Heart left ventricle (tissue), 13 donors: ENCODE results near the gene ABHD12B.

Experiments
- POLR2A ChIP-seq, 2 donors: fragments of 450-650 bp; IDR thresholded peaks; one replicate each; pipeline ENCODE4 v1.6.1; 2017; ENCODE audit warnings: antibody characterized with exemption in 2 of 2, mild to moderate bottlenecking in 2 of 2, moderate library complexity in 2 of 2
- TF ChIP-seq, protein P1 (sequence below), 12 donors: fragments of 200-600 bp; sonication (generic) in 4 of 12; IDR thresholded peaks; one replicate each; pipeline versions ENCODE4 v1.5.0 to v1.8.0; 2018 to 2022; ENCODE audit warnings: antibody characterized with exemption in 12 of 12, mild to moderate bottlenecking in 5 of 12
- donor health status: ischemic (EF 13 %, LVEDD 7.1; RV severe dilation, severe dysfunction).
- donor health status: DM: no; HTN: yes; CAD: no.
- donor health status: DM: no; HTN: no; CAD: no.
- donor health status: ischemic (EF 25% LVEDD 6.9; RV normal size, moderate dysfunction).
- donor health status: ischemic (EF 25% LVEDD 5.7; RV mildly dilated, moderate dysfunction).
- donor health status: ischemic (EF 35%, LVEDD 5.7; RV mildly dilated, moderate dysfunction).
- donor health status: nonischemic (EF 11% LVEDD 7.7; RV severe dilation, severe dysfunction).
- donor health status: DM: yes; HTN: yes; CAD: no.
- donor health status: PGD.
- donor health status: ischemic (EF 29% LVEDD 5.4; RV normal size, mild dysfunction).
- donor health status: nonischemic (EF 23%, LVEDD 6.1; RV moderate dilation, normal function).

DNA sequence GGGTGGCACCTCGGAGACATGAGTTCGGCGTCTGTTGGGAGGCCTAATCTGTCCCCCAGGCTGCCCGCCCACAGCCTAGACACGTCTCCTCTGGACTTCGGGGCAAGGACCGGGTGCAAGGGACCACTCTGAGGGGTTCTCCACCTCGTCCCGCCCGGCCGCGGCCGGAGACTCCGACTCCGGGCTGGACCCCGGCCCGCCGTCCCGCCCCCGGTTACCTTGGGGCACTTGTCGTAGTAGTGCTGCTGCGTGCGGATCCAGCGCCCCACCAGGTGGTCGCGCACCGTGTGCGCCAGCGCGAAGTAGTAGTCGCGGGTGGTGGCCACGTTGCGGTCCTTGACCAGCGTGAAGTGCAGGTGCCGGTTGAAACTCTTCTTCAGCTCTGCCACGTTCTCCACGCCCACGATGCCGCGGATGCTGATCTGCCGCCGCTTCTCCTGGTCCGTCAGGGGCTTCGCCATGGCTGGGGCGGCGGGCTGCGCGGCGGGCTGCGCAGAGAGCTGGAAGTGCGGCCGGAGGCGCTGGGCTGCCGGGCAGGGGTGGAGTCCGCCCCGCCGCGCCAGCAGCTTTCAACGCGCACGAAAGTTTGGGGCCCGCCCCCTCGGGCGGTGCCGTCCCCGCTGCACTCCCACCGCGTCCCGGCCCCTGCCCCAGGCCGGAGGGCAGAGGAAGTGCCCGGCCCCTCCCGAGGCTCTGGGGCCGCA is 72.2 kb downstream of the ABHD12B start, which contains the start of gene PYGL:
- TF ChIP-seq POLR2A (IDR thresholded peaks at IDR 0.05), result peak in 1 of 2 donors; percentile 43
- TF ChIP-seq, protein P1, sequence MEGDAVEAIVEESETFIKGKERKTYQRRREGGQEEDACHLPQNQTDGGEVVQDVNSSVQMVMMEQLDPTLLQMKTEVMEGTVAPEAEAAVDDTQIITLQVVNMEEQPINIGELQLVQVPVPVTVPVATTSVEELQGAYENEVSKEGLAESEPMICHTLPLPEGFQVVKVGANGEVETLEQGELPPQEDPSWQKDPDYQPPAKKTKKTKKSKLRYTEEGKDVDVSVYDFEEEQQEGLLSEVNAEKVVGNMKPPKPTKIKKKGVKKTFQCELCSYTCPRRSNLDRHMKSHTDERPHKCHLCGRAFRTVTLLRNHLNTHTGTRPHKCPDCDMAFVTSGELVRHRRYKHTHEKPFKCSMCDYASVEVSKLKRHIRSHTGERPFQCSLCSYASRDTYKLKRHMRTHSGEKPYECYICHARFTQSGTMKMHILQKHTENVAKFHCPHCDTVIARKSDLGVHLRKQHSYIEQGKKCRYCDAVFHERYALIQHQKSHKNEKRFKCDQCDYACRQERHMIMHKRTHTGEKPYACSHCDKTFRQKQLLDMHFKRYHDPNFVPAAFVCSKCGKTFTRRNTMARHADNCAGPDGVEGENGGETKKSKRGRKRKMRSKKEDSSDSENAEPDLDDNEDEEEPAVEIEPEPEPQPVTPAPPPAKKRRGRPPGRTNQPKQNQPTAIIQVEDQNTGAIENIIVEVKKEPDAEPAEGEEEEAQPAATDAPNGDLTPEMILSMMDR (IDR thresholded peaks at IDR 0.05), result no peak
